Adrenal gland (tissue), 19 donors: ENCODE measurements around the gene TNIP2. TPM values are rescaled to one million over a fixed set of nuclear protein-coding genes. Genes with fewer than 3 reads are reported as not detected.

Source experiments
- DNase-seq, 7 donors: peaks; one replicate each; pipeline ENCODE4 v3.0.0-alpha.2; 2019 to 2020
- H3K27ac ChIP-seq, 5 donors: fragments of 200-600 bp; sonication (generic) in 4 of 5; 1 replicate in 3 of 5; 2 replicates in 2 of 5; pipeline versions ENCODE4 v1.5.1 to v1.8.0; 2016 to 2020; ENCODE audit warnings: mild to moderate bottlenecking in 1 of 5
- H3K27me3 ChIP-seq: fragments of 200-600 bp; 2 replicates; pipeline ENCODE4 v1.8.0; 2021
- H3K36me3 ChIP-seq, 2 donors: fragments of 200-600 bp; replicated peaks in 1 of 2; 1 replicate in 1 of 2; 2 replicates in 1 of 2; pipeline versions ENCODE4 v1.5.1 to v1.8.0; 2018 to 2022
- H3K4me1 ChIP-seq, 2 donors: fragments of 200-600 bp; replicated peaks in 1 of 2; 1 replicate in 1 of 2; 2 replicates in 1 of 2; pipeline versions ENCODE4 v1.5.1 to v1.8.0; 2018 to 2021
- H3K4me3 ChIP-seq, 4 donors: fragments of 200-600 bp; sonication (generic) in 3 of 4; one replicate each; pipeline ENCODE4 v1.5.1; 2016 to 2018
- H3K9me3 ChIP-seq, 3 donors: fragments of 200-600 bp; sonication (generic) in 1 of 3; replicated peaks in 1 of 3; 1 replicate in 2 of 3; 2 replicates in 1 of 3; pipeline versions ENCODE4 v1.5.1 to v1.8.0; 2016 to 2021
- CTCF ChIP-seq, 6 experiments: fragments of 450-650 bp in 4 of 6; fragments of 200-600 bp in 2 of 6; sonication (generic) in 1 of 6; IDR thresholded peaks; 1 replicate in 5 of 6; 2 replicates in 1 of 6; pipeline versions ENCODE4 v1.5.1 to v1.8.0; 2016 to 2021; ENCODE audit warnings: antibody characterized with exemption in 6 of 6, mild to moderate bottlenecking in 2 of 6, moderate library complexity in 1 of 6
- POLR2A ChIP-seq, 2 donors: fragments of 450-650 bp; IDR thresholded peaks; one replicate each; pipeline ENCODE4 v1.6.1; 2017; ENCODE audit warnings: antibody characterized with exemption in 2 of 2, mild to moderate bottlenecking in 2 of 2, moderate library complexity in 1 of 2
- WGBS, 4 donors: extraction: QIAGEN DNeasy Blood & Tissue Kit in 2 of 4; methylation state at CpG; one replicate each; pipeline versions ENCODE4 v1.1.5 to v1.1.7; 2013 to 2017; 5-methylcytosine and 5-hydroxymethylcytosine counted together
- intact Hi-C, 2 donors: fragments of 100-400 bp; cut with DNase I; formaldehyde crosslinking; loops; one replicate each; pipeline versions ENCODE4 v1.14.1 to v1.15.0; 2022 to 2023
- long read RNA-seq, 10 donors: library from polyadenylated mRNA in 3 of 10; unstranded in 2 of 10; stranded (forward) in 1 of 10; transcript quantifications; one replicate each; pipeline ENCODE4 v2.0.0 and lab custom pipeline, GENCODE V29; 2021 to 2026
- polyA plus RNA-seq, 3 donors: library from polyadenylated mRNA; stranded (reverse); fragments of 200-250 nt in 2 of 3; fragments of 350-450 nt in 1 of 3; fragmentation: Illumina TruSeq in 1 of 3; extraction: RNeasy Lipid Tissue Mini Kit (QIAGEN cat#74804) in 1 of 3; gene quantifications; one replicate each; pipeline ENCODE4 v1.2.3, GENCODE V29; 2013 to 2014
- total RNA-seq, 9 donors: library from RNA; depleted of rRNA in 4 of 9; stranded (reverse); fragments of >200 nt in 4 of 9; fragments of 120-200 nt in 1 of 9; fragmentation: NEBNext Ultra II Directional in 1 of 9; extraction: Animal tissue kit (Norgen Biotek cat#: 25700) in 1 of 9; gene quantifications; one replicate each; pipeline versions ENCODE4 v1.1.0 to v1.2.4, GENCODE V29; 2013 to 2023
- donor health status: healthy with polysubstance abuse.
- donor health status: Bipolar disorder and iron deficiency.
- donor health status: DM: yes; HTN: yes; CAD: no.
- donor health status: DM: no; HTN: no; CAD: no.
- donor health status: DM: no; HTN: no; CAD: no.
- donor health status: DM: yes; HTN: yes; CAD: no.

Gene TNIP2
- total RNA-seq (10 to 100 TPM; 19.2 to 57.7 (median 35.6) TPM), polyA plus RNA-seq (10 to 100 TPM in 2 of 3 donors, 1 to 10 TPM in 1; 7.8 to 41.8 (median 38.3) TPM)
- long read RNA-seq, donor 1, transcript TNIP2-201 (6 exons, 1,974 nt), result major isoform, 8 of 14 reads
- long read RNA-seq, donor 1, partial matches to known transcripts, result 6 of 14 reads
- long read RNA-seq, donor 1, other reads (novel, unspliced or antisense), result 0 of 14 reads
- long read RNA-seq, donor 2, transcript TNIP2-201 (6 exons, 1,974 nt), result major isoform, 6 of 6 reads
- long read RNA-seq, donor 2, partial matches to known transcripts, result 0 of 6 reads
- long read RNA-seq, donor 2, other reads (novel, unspliced or antisense), result 0 of 6 reads
- long read RNA-seq, donor 3, partial matches to known transcripts, result 0 of 4 reads
- long read RNA-seq, donor 3, other reads (novel, unspliced or antisense), result 0 of 4 reads
- long read RNA-seq, donor 4, transcript TNIP2-201 (6 exons, 1,974 nt), result major isoform, 15 of 23 reads
- long read RNA-seq, donor 4, partial matches to known transcripts, result 4 of 23 reads
- long read RNA-seq, donor 4, other reads (novel, unspliced or antisense), result 3 of 23 reads
- long read RNA-seq, donor 5, transcript TNIP2-201 (6 exons, 1,974 nt), result major isoform, 103 of 126 reads
- long read RNA-seq, donor 5, partial matches to known transcripts, result 11 of 126 reads
- long read RNA-seq, donor 5, other reads (novel, unspliced or antisense), result 10 of 126 reads
- long read RNA-seq, donor 6, transcript TNIP2-201 (6 exons, 1,974 nt), result major isoform, 8 of 13 reads
- long read RNA-seq, donor 6, partial matches to known transcripts, result 2 of 13 reads
- long read RNA-seq, donor 6, other reads (novel, unspliced or antisense), result 2 of 13 reads
- long read RNA-seq, donor 7, partial matches to known transcripts, result 10 of 12 reads
- long read RNA-seq, donor 7, other reads (novel, unspliced or antisense), result 0 of 12 reads
- long read RNA-seq, donor 8, transcript TNIP2-201 (6 exons, 1,974 nt), result major isoform, 11 of 17 reads
- long read RNA-seq, donor 8, partial matches to known transcripts, result 5 of 17 reads
- long read RNA-seq, donor 8, other reads (novel, unspliced or antisense), result 0 of 17 reads
- long read RNA-seq, donor 9, transcript TNIP2-201 (6 exons, 1,974 nt), result major isoform, 5 of 7 reads
- long read RNA-seq, donor 9, partial matches to known transcripts, result 0 of 7 reads
- long read RNA-seq, donor 9, other reads (novel, unspliced or antisense), result 0 of 7 reads
- long read RNA-seq, donor 10, transcript TNIP2-201 (6 exons, 1,974 nt), result major isoform, 6 of 6 reads
- long read RNA-seq, donor 10, partial matches to known transcripts, result 0 of 6 reads
- long read RNA-seq, donor 10, other reads (novel, unspliced or antisense), result 0 of 6 reads

- no peaks in the 10 kb centered on the region for H3K36me3 ChIP-seq
- TF ChIP-seq POLR2A (IDR thresholded peaks at IDR 0.05) (peak; percentile 52 to 64), CTCF (IDR thresholded peaks at IDR 0.05) (peak in 5 of 6 experiments; percentile 30 to 77 (median 34))
- WGBS, 4 donors, result 0 to 1% (median 0%) methylated on average over 3 to 90 of the region's 96 CpGs; no CpG with 5 or more reads in 1 of the 4 donors
- peak within 1 kb of the TSS; percentile 25 to 78 (median 63) for H3K4me3 ChIP-seq
- peak; percentile 78 to 87 (median 84) for DNase-seq
- no peaks in the 10 kb centered on the region for H3K9me3 ChIP-seq
- no peaks in the 10 kb centered on the region for H3K27me3 ChIP-seq
- H3K4me1 ChIP-seq, result peaks cover 8 to 10% of the 10 kb centered on the region in 2 donors
- peak within 1 kb of the TSS in 3 of 5 donors; percentile 61 to 91 (median 69) for H3K27ac ChIP-seq
- intact Hi-C loops, result no loop called here
These were observed at the start of gene TNIP2 for GRCh38 chr4:2755821-2756690. Gene TNIP2, minus strand, starts transcription at chr4:2756336. Its CDS starts 47 bp downstream, at chr4:2756289.

- intact Hi-C loops, result no loop called here
- Histone ChIP-seq H3K27ac (peak overlapping the region in 2 of 5 donors; percentile 63 to 84), H3K4me1 (peaks cover 39 to 75% of the 10 kb centered on the region in 2 donors), H3K9me3 (no peaks in the 10 kb centered on the region), H3K4me3 (no peak overlapping the region), H3K27me3 (no peaks in the 10 kb centered on the region), H3K36me3 (no peaks in the 10 kb centered on the region)
- no peak for TF ChIP-seq CTCF (IDR thresholded peaks at IDR 0.05)
- TF ChIP-seq POLR2A (IDR thresholded peaks at IDR 0.05), result no peak
- peak in 1 of 7 donors; percentile 15 for DNase-seq
- 74 to 84% (median 79%) methylated on average over 11 to 13 of the region's 13 CpGs; no CpG with 5 or more reads in 1 of the 4 donors for WGBS, 4 donors
These were observed 48.9 kb upstream of the TNIP2 start for GRCh38 chr4:2804973-2805501.

- peak overlapping the region in 2 of 5 donors; percentile 7 to 84 for H3K27ac ChIP-seq
- peaks cover 39 to 76% of the 10 kb centered on the region in 2 donors for H3K4me1 ChIP-seq
- no peaks in the 10 kb centered on the region for H3K9me3 ChIP-seq
- no peaks in the 10 kb centered on the region for H3K27me3 ChIP-seq
- H3K36me3 ChIP-seq, result no peaks in the 10 kb centered on the region
- 80 to 89% (median 89%) methylated on average over 1 to 10 of the region's 10 CpGs for WGBS, 4 donors
- peak in 2 of 7 donors; percentile 4 to 14 for DNase-seq
- intact Hi-C loops, result no loop called here
- no peak overlapping the region for H3K4me3 ChIP-seq
- TF ChIP-seq CTCF (IDR thresholded peaks at IDR 0.05) (no peak), POLR2A (IDR thresholded peaks at IDR 0.05) (no peak)
These were observed 48.4 kb upstream of the TNIP2 start for GRCh38 chr4:2804449-2804972.
